GM19455 (cell line): Measurements from ENCODE around the gene PDE4D.

ENCODE experiments used
- ATAC-seq: cut with Tn5 transposase; IDR thresholded peaks from one replicate; pipeline ENCODE4 v1.9.1; 2021; ENCODE audit not compliant: unreplicated experiment

The PDE4D gene

DNA sequence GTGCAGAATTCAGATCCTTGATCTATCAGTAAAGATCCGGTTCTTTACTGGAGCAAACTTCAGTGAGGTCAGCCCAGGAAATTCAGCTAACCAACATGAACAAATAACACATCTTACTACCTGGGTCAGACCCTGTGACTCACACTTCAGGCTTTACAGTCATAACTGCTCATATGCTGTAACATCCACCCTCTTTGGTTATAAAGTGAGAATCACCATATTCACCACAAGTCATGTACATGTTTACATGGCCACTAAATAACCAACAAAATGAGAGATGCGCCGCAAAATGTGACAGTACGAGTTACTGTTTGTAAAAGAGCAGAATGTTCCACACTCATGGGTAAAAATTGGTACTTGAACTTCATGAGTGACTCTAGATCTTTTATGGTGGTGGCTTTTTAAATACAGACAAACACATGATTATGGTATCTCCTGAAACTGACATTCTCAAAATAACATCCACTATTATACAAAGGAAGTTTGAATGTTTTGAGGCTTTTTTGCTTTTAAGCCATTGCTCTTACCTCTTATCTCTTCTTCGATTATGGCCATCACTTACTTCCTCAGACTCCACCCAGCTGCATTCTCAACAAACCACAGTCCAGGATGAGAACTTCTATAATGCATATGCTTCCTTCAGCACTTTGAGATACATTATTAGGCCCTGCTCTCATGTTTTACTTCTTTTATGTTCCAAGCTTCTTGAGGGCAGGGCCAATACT, 794.1 kb downstream of the PDE4D start:
- no peak for ATAC-seq

DNA sequence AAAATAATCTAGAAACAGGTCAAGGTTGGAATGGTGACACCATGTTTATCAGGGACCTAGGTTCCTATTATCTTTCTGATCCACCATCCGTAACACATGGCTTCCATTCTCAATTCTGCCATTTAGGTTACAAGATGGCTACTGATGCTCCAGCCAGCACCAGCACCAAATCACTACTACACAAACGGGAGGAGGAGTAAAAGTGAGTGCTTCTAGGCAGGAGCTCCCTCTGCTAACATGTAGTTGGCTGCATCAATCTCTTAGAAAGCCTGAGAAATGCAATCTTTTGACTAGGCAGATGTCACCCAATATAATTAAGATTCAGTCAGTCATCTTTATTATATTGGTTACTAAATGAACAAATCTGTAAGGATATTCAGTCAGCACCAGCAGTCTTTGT, 794.8 kb downstream of the PDE4D start:
- ATAC-seq: no peak

DNA sequence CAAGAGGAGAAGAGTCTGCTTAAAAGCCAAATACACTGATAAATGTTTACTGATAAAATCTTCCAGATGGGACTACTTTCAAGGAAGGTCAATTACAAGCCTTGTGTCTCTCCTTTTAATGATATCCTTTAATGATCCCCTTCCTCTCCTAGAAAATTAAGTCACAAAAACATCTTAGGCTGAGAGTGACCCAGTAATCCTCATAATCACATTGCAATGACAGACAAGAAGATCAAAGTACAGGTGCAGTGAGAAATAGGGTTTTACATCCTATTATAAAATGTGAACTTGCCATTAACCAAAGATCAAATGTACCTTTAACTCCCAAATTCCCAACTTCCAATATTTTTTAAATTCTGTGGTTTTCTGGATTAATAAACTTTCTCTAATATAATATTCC, 795.8 kb downstream of the PDE4D start:
- no peak for ATAC-seq

DNA sequence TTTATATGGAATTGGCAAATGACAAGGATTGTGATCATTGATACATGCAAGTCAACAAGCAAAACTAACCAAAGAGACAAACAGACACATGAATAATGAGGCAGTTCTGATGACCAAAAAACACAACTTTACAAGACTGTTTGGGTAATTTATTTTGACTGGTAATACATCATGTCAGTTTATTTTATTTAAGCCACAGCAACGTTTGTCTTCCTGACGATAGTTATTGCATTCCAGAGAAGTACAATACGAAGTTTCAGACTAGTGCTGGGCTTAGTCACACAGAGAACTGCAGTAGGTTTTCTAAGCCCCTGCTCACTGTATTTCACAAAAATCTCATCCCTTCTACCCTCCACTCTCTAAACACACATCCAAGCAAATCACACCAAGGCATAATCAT, 796.4 kb downstream of the PDE4D start:
- ATAC-seq: no peak

DNA sequence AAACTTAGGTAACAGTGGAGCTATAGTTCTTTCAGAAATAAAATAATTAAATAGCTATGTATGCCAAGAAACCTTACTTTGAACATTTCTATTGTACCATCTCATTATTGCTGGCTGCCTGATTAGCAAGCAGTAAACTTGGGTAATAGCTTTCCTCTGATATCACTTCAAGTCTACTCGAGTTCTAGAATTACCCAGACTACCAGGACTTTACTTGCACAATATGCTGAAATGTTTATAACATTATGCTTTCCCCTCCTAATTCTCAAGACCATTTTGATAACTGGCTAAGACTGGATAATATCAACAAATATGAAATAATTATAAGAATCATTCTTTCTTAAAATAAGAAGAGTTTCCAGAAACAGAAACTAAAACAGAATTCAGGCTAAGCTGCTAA, 798.0 kb downstream of the PDE4D start:
- ATAC-seq: no peak

DNA sequence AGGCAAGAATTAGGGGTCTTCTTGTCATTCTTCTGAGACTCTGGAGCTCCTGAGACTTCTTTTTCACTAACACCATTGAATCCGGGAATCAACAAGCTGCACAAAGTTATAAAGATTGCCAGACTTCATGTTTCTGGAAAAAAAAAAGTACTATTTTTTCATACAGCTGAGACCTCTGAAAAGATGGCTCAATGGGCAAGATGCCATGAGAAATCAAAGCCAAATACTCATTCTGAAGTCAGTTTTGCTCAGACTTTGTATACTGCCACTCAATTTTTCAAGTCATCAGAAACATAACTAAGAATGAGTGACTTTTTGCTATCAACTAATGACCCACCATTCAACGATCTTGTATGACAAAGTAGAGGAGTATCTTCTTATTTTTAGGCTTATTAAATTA, 798.7 kb downstream of the PDE4D start:
- ATAC-seq: no peak

DNA sequence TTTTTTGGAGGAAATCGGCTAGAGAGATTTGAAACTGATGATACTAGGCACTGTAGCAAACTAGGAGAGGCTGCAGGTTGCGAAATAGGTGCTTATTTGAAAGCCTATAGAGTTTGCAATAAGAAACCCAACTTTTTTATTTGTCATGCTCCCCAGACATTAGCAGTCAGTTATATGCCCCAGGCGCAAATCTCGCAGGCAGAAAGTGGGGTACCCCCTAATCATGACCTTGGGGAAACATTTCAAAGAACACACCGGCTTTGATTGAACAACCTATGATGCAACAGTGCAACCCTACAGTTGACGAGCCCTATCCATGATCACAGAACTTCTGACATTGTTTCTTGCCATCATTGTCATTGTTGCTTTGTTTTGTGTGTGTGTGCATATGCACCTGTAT, 800.2 kb downstream of the PDE4D start:
- no peak for ATAC-seq

DNA sequence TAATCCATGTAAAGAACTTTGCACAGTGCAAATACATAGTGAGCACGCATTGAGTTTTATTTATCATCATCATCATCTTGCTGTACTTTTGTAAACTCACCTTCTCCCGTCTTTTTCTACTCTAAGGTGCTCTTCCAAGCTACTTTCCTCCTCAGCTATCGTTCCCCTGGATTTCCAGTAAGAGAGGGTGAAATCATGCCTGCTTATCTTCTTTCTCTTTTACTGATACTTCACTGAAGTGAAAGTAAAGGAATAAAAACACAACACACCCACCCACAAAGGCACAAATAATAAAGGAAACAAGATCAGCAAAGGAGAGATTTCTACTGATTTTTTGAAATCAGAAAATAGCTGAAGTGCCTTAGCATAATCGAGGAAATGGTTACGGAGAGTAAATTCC, 800.8 kb downstream of the PDE4D start:
- ATAC-seq: no peak

DNA sequence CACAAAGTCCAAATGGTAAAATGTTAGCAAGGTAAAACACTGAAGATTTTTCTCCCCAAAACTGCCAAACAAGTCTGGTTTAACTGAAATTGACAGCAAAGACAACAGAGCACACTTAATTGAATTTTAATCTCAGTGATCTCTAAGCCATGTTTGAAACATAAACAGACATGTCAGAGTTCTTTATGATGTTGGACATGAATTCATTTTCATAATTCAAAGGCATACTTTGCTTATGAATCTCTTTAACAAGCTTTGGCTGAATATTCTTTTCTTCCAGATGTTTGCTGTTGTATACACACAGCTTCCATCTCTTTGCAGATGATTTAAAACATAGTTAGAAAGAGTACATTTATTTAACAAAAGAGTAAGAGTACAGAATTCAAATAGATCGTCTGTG, 801.6 kb downstream of the PDE4D start:
- ATAC-seq: no peak

DNA sequence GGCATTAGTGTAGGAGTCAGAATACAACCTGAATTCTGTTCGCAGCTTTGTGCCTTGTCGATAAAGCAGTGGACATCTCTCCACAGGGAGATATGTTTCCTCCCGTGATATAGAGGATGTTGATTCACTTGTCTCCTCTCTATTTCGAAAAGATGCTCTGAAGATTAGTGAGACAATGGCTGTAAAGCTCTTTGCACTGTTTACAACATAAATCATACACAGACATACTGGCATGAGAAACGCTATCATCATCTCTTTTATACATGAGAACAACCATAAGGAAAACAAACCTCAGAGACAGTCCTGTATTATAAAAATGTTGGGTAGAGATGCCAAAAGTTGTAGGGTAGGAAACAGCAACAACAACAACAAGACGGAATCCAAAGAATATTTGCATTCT, 803.2 kb downstream of the PDE4D start:
- no peak for ATAC-seq

DNA sequence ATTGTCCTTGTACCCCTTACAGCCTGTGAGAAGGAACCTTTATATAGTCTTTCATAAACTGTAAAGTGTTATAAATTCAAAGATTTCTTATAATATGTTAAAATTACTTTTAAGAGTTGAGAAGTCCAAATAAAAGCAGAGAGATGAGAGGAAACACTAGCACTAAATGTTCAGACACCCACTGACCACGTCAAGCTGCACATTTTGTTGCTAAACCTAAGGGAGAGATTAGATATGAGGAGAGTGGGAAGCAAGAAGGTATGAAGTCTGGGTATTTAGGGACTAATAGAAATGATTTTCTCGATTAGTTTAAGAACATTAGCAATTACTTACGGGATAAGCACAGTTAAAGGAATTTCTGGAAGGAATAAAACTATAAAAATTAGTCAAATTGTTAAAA, 803.8 kb downstream of the PDE4D start:
- ATAC-seq: no peak

DNA sequence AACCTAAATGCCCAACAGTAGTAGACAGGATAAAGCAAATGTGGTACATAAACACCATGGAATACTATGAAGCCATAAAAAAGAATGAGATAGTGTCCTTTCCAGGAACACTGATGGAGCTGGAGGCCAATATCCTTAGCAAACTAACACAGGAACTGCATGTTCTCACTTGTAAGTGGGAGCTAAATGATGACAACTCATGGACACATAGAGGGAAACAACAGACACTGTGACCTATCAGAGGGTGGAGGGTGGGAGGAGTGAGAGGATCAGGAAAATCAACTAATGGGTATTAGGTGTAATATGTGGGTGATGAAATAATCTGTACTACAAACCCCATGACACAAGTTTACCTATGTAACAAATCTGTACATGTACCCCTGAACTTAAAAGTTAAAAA, 805.0 kb downstream of the PDE4D start:
- ATAC-seq: no peak

DNA sequence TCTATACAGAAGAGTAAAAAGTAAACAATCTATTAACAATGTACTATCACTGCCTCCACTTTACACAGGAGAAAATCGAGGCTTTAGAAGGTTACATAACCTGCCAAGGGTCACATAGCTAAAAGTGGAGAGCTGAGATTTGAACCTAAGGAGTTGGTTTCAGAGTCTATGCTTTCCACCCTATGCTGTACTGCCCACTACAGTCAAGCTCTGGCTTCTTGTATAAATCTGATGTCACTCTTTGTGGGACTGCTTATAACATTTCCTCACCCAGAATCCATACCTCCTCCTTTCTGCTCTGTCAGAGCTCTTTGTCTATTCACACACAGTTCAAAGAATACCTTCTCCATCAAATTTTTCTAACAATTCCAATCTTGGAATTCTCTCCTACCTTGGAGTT, 807.5 kb downstream of the PDE4D start:
- no peak for ATAC-seq

DNA sequence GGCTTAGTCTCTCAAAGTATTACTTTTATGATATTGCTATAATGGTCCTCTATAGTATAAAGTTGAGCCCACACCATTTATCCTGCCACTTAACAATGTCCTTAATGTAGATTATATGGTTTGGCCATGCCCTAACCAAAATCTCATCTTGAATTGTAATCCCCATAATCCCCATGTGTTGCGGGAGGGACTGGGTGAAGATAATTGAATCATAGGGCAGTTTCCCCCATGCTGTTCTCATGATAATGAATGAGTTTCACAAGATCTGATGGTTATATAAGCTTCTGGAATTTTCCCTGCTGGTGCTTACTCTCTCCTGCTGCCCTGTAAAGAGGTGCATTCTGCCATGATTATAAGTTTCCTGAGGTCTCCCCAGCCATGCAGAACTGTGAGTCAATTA, 811.8 kb downstream of the PDE4D start:
- no peak for ATAC-seq

DNA sequence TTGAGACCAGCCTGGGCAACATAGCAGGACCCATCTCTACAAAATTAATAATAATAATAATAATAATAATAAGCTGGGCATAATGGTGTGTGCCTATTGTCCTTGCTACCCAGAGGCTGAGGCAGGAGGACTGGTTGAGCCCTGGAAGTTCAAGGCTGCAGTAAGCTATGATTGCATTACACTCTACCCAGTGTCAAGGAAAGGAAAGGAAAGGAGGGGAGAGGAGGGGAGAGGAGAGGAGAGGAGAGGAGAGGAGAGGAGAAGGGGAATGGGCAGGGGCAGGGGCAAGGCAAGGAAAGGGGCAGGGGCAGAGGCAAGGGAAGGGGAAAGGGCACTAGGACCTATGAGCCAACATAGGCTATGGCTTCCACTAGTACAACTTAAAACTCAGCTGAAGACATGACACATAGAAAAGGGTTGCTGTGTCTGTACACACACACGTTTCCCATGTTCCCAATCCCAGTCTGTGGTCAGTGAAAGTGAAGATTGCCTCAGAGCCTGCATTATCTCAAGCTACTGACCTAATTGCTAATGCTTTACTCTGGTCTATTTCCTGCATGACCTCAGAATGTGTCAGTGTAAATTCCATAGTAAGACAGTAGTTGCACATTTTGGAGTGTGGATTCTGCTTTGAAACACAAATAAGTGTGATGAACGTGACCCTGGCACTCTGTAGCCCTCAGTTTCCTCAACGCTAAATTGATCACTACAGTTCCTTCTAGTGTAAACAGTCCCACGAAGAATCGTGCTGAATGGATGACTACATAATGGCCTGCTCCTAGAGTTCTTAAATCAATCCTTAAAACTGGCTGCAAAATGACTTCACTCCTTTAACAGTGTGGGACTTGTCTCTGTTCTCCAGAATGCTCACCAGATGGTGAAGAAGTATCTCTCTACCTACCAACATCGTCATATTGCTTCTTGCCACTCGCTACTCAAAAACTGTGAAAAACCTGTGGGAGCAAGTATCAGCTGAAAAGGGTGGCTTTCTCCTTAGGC, 813.6 kb downstream of the PDE4D start:
- ATAC-seq: no peak

DNA sequence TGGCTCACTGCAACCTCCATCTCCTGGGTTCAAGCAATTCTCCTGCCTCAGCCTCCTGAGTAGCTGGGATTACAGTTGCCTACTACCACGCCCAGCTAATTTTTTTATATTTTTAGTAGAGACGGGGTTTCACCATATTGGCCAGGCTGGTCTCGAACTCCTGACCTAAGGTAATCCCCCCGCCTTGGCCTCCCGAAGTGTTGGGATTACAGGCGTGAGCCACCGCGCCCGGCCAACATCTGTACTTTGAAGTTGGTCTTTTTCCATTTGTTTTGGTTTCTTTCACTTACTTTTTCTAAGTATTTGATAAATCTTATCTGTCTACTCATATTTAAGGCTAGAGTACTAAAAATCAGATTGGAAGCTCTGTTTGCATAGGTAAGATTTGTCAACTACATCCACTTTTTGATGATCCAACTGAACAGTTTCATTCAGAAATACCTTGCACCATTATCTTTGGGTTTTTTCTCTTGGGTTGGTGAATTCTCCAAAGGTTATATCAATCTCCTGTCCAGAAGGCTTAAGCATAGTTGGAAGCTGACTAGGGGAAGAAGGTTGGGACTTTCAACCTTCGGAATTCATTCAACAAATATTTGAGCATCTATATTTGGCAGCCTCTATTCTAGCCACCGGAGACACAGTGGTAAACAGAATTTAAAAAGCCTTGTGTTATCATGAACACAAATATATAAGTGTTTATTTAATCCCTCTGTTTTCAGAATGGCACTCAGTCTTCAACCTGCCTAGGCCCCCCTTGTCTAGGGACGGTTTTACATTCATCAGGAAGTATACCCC, 821.6 kb downstream of the PDE4D start:
- no peak for ATAC-seq

DNA sequence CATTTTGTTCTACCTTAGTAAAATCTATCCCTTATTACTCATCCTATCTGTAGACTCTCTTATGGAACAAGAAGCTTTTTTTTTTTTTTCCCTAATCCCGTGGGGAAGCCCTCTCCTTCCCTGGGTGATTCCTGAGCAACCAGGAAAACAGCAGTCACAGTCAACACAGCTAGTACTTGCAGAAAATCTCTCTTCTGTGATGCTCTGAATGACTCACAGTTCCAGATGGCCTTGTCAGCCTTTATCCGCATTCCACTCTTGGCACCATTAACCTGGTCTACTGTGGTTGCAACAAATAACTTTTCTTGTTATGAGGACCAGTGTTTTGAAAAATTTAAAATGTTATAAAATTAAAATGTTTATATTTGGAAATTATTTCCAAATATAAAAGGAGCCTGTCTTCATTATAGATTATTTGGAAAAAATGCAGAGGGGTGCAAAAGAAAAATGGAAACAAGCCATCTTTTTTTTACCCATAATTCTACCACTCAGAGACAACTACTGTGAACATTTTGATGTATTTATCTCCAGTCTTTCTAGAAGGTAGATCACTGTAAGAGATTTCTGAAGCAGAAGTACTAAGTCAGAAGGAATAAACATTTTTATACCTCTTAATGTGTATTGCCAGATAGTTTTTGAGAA, 824.0 kb downstream of the PDE4D start:
- ATAC-seq: no peak

DNA sequence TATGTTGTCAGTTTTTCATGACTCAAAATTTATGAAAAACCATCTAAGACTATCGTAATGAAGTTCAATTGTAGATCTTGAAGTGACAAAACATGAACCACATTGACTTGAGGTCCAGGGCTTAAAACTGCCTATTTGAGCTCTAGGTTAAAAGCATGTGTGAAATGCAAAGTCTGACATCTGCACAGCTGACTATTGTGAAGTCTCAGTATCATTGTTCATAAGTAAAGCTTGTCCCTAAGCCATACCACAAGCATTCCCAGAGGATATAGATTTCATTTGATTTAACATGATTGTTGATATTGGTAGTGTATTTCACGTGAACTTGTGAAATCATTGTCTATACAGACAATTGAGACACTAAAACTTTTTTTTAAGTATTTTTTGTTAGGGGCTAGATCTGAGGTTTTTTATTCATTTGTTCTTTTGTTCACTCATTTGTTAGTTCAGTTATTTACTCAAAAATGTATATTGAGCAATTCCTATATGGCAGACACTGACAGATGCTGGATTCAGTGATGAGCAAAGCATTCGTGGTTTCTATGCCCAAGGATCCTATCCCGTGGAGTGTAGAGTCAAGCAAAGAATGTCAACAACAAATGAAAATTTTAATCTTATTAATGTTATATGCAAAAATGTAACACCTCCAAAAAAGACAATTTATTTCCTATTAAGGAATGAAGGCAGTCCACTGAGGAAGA, 825.4 kb downstream of the PDE4D start:
- ATAC-seq: no peak

DNA sequence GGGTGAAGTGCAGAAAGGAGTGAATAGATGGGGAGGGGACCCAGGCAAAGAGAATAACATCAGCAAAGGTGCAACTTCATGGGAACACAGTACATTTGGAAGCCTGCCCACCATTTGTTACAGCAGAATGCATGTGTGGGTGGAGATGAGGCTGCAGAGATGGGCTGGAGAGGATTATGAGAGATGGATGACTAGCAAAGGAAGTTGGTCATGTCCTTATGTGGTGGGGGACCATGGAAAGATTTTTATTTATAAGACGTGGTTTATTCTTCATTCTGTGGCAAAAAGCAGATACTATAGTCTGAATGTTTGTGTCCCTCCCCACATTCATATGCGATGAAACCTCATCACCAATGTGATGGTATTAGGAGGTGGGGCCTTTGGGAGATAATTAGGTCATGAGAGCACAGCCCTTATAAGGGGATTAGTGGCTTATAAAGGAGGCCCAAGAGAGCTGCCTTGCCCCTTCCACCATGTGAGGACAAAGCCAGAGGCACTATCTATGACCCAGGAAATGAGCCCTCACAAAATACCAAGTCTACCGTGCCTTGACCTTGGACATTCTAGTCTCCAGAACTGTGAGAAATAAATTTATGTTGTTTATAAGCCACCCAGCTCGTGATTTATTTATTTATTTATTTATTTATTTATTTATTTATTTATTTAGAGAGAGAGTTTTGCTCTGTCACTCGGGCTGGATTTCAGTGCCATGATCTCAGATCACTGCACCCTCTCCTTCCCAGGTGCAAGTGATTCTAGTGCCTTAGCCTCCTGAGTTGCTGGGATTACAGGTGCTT, 827.0 kb downstream of the PDE4D start:
- no peak for ATAC-seq

DNA sequence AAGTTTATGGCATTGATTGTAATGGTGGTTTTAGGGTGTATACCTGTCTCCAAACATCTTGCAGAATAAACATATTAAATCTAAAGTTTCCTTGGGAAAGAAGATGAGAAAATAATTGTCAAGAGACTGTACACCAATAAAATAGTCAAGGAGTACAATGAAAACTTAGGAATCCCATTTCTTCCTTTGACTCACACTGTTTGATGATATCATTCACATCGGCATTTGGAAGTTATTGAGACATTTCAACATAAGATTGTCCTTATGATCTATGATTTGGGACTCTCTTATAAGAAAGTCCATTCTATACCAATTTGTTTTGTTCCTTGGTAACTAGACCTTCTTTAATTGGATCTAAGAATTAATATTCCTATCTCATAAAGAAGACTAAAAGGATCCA, 828.0 kb downstream of the PDE4D start:
- ATAC-seq: no peak
